H1 (cell line): ENCODE measurements around the gene NMD3. TPM values are rescaled to one million over a fixed set of nuclear protein-coding genes. Genes with fewer than 3 reads are reported as not detected.

ENCODE experiments used
- ATF2 ChIP-seq: IDR thresholded peaks from 2 replicates; pipeline ENCODE4 v1.6.1; 2012; ENCODE audit warnings: low read length, inconsistent platforms
- GABPA ChIP-seq: IDR thresholded peaks from 2 replicates; pipeline ENCODE4 v1.6.1; 2011; ENCODE audit warnings: mild to moderate bottlenecking, low read length, moderate library complexity, borderline replicate concordance; ENCODE audit not compliant: insufficient read depth
- MAFK ChIP-seq: IDR thresholded peaks from 2 replicates; pipeline ENCODE4 v1.6.1; 2012; ENCODE audit warnings: low read depth, mild to moderate bottlenecking, improper control_type of control experiment, low read length
- TAF7 ChIP-seq: optimal IDR thresholded peaks from 2 replicates; pipeline ENCODE3; 2011; ENCODE audit warnings: low read depth, mild to moderate bottlenecking, inconsistent platforms, low read length, moderate library complexity, borderline replicate concordance
- USF2 ChIP-seq: IDR thresholded peaks from 2 replicates; pipeline ENCODE4 v1.6.1; 2011; ENCODE audit warnings: low read length, improper control_type of control experiment
- polyA plus RNA-seq, 7 experiments: library from polyadenylated mRNA; depleted of rRNA in 3 of 7; stranded (reverse) in 5 of 7; unstranded in 2 of 7; fragments of >200 nt in 5 of 7; fragments of 200-250 nt in 2 of 7; gene quantifications; 1 replicate in 5 of 7; 2 replicates in 1 of 7; 4 replicates in 1 of 7; pipeline versions ENCODE4 v1.2.1 to v1.2.3, GENCODE V29; 2011 to 2013; ENCODE audit warnings: missing spikeins in 2 of 7, mixed read lengths in 2 of 7
- total RNA-seq: library from RNA; stranded (reverse); fragmentation: NEBNext Ultra II Directional; extraction: Animal tissue kit (Norgen Biotek cat#: 25700); gene quantifications from 2 replicates; pipeline ENCODE4 v1.2.1, GENCODE V29; 2021

NMD3 gene
- total and polyA plus RNA-seq, 2 of the 8 experiments (the other 6 are each of a cell fraction or from before 2014, with no cell fraction given): 12.1 to 64.2 TPM

DNA sequence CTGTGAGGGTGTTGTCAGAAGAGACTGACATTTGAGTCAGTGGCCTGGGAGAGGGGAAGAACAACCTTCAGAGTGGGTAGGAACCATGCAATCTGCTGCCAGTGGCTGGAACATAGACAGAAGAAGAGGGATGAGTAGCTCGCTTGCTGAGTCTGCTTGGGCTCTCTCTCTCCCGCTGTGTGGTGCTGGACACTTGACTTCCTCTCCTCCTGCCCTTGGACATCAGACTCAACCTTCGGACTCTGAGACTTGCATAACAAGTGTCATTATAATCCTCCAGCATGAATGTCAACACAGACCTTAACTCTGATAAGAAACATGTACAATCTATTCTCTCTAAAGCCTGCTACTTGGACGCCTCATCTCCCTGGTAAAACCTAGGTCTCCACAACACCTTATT is 5.9 kb upstream of the NMD3 start (continued):
- TF ChIP-seq TAF7 (no peak), GABPA (no peak), MAFK (no peak), ATF2 (no peak), USF2 (no peak)
- TF ChIP-seq, all 59 proteins: peak for 0
